Esophagus muscularis mucosa (tissue), 4 donors: ENCODE results near the gene MACROD2. TPM values are rescaled to one million over a fixed set of nuclear protein-coding genes. Genes with fewer than 3 reads are reported as not detected.
"Not testable (repeated sequence)": the region's sequence is repeated elsewhere in the genome, so short reads cannot be mapped to it uniquely, and the experiment has no call there.

Experiments used
- DNase-seq: peaks from one replicate; pipeline ENCODE4 v3.0.0-alpha.2; 2017; ENCODE audit errors: extremely low spot score
- H3K27ac ChIP-seq, 4 donors: fragments of 200-600 bp; sonication (generic); replicated peaks in 1 of 4; 1 replicate in 3 of 4; 2 replicates in 1 of 4; pipeline ENCODE4 v1.5.1; 2016 to 2019; ENCODE audit warnings: mild to moderate bottlenecking in 1 of 4
- H3K27me3 ChIP-seq, 4 donors: fragments of 200-600 bp; sonication (generic); one replicate each; pipeline versions ENCODE4 v1.5.1 to v1.6.0; 2016 to 2019
- H3K36me3 ChIP-seq, 4 donors: fragments of 200-600 bp; sonication (generic); one replicate each; pipeline ENCODE4 v1.5.1; 2016 to 2019
- H3K4me1 ChIP-seq, 4 donors: fragments of 200-600 bp; sonication (generic); one replicate each; pipeline ENCODE4 v1.5.1; 2016 to 2019
- H3K4me3 ChIP-seq, 4 donors: fragments of 200-600 bp; sonication (generic); 1 replicate in 2 of 4; 2 replicates in 2 of 4; pipeline ENCODE4 v1.5.1; 2016 to 2019; ENCODE audit warnings: mild to moderate bottlenecking in 4 of 4, moderate library complexity in 1 of 4
- H3K9me3 ChIP-seq, 4 donors: fragments of 200-600 bp; sonication (generic); 1 replicate in 3 of 4; 2 replicates in 1 of 4; pipeline ENCODE4 v1.5.1; 2016 to 2019
- CTCF ChIP-seq, 3 experiments: fragments of 200-600 bp in 2 of 3; fragments of 450-650 bp in 1 of 3; sonication (generic) in 2 of 3; IDR thresholded peaks; one replicate each; pipeline ENCODE4 v1.5.1; 2017 to 2019; ENCODE audit warnings: antibody characterized with exemption in 3 of 3, mild to moderate bottlenecking in 2 of 3, moderate library complexity in 1 of 3
- EP300 ChIP-seq: sonication (generic); formaldehyde crosslinking; IDR thresholded peaks from one replicate; pipeline ENCODE4 v1.6.1; 2017; ENCODE audit warnings: antibody characterized with exemption
- POLR2A ChIP-seq: fragments of 450-650 bp; IDR thresholded peaks from one replicate; pipeline ENCODE4 v1.6.1; 2017; ENCODE audit warnings: antibody characterized with exemption, moderate library complexity, mild to moderate bottlenecking, low read depth
- POLR2AphosphoS5 ChIP-seq, 2 donors: sonication (generic); formaldehyde crosslinking; IDR thresholded peaks; one replicate each; pipeline ENCODE4 v1.6.1; 2017; ENCODE audit warnings: antibody characterized with exemption in 2 of 2
- WGBS: methylation state at CpG from one replicate; pipeline ENCODE4 v1.1.5; 2018; 5-methylcytosine and 5-hydroxymethylcytosine counted together
- intact Hi-C: fragments of 100-400 bp; cut with DNase I; formaldehyde crosslinking; loops from one replicate; pipeline ENCODE4 v1.15.1; 2023
- total RNA-seq, 4 donors: library from RNA; depleted of rRNA; stranded (reverse); fragments of >200 nt; gene quantifications; one replicate each; pipeline versions ENCODE4 v1.1.0 to v1.2.1, GENCODE V29; 2016

Gene MACROD2
- total RNA-seq, 4 donors from 2014 or later, result 1.4 to 3.6 (median 2.6) TPM

DNA sequence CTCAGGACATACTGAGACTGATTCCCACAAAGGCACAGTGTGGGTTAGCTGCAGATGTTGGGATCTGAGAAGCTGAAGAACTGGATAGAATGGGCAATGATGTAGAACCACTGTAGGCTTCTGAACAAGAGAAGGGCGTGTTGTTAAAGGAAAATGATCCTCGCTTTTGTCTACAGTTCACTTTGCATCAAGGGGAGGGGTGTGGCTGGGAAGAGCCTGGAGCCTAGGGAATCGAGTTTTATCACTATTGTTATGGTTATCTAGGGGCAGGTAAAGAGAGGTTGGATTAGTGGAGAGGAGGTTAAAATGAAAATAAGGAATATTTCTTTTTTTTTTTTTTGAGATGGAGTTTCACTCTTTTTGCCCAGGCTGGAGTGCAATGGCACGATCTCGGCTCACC lies 1809.8 kb downstream of the MACROD2 start:
- DNase-seq, result no peak
- Histone ChIP-seq H3K27me3 (no peaks in the 10 kb centered on the region), H3K36me3 (no peaks in the 10 kb centered on the region), H3K4me1 (no peaks in the 10 kb centered on the region), H3K9me3 (no peaks in the 10 kb centered on the region), H3K27ac (no peak overlapping the region), H3K4me3 (no peak overlapping the region)
- intact Hi-C loops, result no loop called here
- WGBS, result 93% methylated on average over 5 of the region's 5 CpGs
- TF ChIP-seq EP300, result no peak
- no peak for TF ChIP-seq POLR2A
- TF ChIP-seq POLR2AphosphoS5 (IDR thresholded peaks at IDR 0.05), result no peak
- no peak for TF ChIP-seq CTCF (IDR thresholded peaks at IDR 0.05)

GRCh38 chr20:15806105-15806504 lies 1810.8 kb downstream of the MACROD2 start:
- 75% methylated on average over 3 of the region's 3 CpGs for WGBS
- H3K27me3 ChIP-seq, result no peaks in the 10 kb centered on the region

GRCh38 chr20:15807271-15807670 lies 1812.0 kb downstream of the MACROD2 start:
- intact Hi-C loops, result no loop called here
- H3K4me3 ChIP-seq, result no peak overlapping the region
- 80% methylated on average over 5 of the region's 5 CpGs for WGBS
- TF ChIP-seq POLR2A, result no peak
- no peak for TF ChIP-seq EP300
- TF ChIP-seq CTCF (IDR thresholded peaks at IDR 0.05), result no peak
- TF ChIP-seq POLR2AphosphoS5 (IDR thresholded peaks at IDR 0.05), result no peak
- no peaks in the 10 kb centered on the region for H3K9me3 ChIP-seq
- no peaks in the 10 kb centered on the region for H3K4me1 ChIP-seq
- no peaks in the 10 kb centered on the region for H3K27me3 ChIP-seq
- no peak overlapping the region for H3K27ac ChIP-seq
- H3K36me3 ChIP-seq, result no peaks in the 10 kb centered on the region
- no peak for DNase-seq

More at GRCh38 chr20:15806105-15806504, 1810.8 kb downstream of the MACROD2 start:
- no peaks in the 10 kb centered on the region for H3K9me3 ChIP-seq
- no peaks in the 10 kb centered on the region for H3K4me1 ChIP-seq
- TF ChIP-seq CTCF (IDR thresholded peaks at IDR 0.05) (no peak), POLR2AphosphoS5 (IDR thresholded peaks at IDR 0.05) (no peak), EP300 (no peak), POLR2A (no peak)
- H3K36me3 ChIP-seq, result no peaks in the 10 kb centered on the region
- no peak for DNase-seq
- no peak overlapping the region for H3K4me3 ChIP-seq
- intact Hi-C loops, result no loop called here
- no peak overlapping the region for H3K27ac ChIP-seq

DNA sequence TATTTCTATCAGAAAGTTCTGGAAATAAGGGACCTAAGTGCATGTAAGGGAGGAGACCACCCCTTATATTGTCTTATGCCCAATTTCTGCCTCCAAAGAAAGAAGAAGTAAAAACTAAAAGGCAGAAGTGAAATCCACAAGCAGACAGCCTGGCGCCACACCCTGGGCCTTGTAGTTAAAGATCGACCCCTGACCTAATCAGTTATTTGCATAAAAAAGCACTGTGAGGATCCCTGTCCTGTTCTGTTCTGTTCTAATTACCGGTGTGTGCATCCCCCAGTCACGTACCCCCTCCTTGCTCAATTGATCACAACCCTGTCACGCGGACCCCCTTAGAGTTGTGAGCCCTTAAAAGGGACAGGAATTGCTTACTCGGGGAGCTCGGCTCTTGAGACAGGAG lies 1812.5 kb downstream of the MACROD2 start:
- H3K4me3 ChIP-seq, H3K36me3 ChIP-seq, H3K27ac ChIP-seq, DNase-seq, H3K9me3 ChIP-seq, intact Hi-C loops, H3K4me1 ChIP-seq, H3K27me3 ChIP-seq: not testable (repeated sequence)
- 91% methylated on average over 8 of the region's 8 CpGs for WGBS

- WGBS, result 59% methylated on average over 2 of the region's 2 CpGs
- no peaks in the 10 kb centered on the region for H3K27me3 ChIP-seq
- intact Hi-C loops, result no loop called here
- no peaks in the 10 kb centered on the region for H3K4me1 ChIP-seq
- no peak for DNase-seq
- H3K9me3 ChIP-seq, result no peaks in the 10 kb centered on the region
- no peak overlapping the region for H3K4me3 ChIP-seq
- TF ChIP-seq EP300 (no peak), POLR2A (no peak), CTCF (IDR thresholded peaks at IDR 0.05) (no peak), POLR2AphosphoS5 (IDR thresholded peaks at IDR 0.05) (no peak)
- no peak overlapping the region for H3K27ac ChIP-seq
- no peaks in the 10 kb centered on the region for H3K36me3 ChIP-seq
Measured at GRCh38 chr20:15811951-15812350, 1816.6 kb downstream of the MACROD2 start.
